ENCODE data around the gene ATP5F1E.

The ATP5F1E gene

GRCh38 chr20:59005523-59006166 is 26.5 kb downstream of the ATP5F1E start:
- DNase-seq (ENCODE audit: low read depth) = no peak

- DNase-seq (ENCODE audit: low read depth) = no peak
Observed at GRCh38 chr20:59004763-59005522, 27.2 kb downstream of the ATP5F1E start.

- no peak for DNase-seq (ENCODE audit: low read depth)
Observed at GRCh38 chr20:59004493-59004762, 27.7 kb downstream of the ATP5F1E start.

DNA sequence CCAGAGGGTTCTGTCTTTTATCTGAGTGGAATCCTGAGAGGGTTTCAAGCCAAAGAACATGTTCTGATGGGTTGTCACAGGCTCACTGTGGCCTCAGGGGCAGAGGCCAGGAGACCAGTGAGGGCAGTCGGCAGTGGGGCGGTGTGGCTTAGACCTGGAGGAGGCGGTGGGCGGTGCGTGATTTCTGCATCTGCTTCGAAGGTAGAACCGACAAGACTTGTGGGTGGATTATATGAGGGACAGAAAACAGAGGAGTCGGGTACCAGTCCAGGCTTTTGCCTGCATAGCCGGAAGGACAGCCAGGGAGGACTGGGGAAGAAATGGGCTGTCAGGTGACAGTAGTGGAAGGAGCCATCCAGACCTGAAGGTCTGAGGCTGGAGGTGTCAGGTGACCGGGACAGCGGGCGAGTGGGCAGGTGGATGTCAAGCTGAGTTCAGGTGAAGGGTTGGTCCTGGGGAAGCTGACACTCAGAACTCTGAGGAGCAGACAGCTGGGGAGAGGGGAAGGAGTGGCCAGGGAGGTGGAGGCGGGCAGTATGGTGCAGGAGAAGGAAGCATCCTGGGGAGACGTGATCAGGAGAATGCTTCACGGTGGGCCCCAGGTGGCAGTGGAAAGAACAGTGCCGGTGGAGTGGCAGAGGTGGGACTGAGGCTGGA is 28.2 kb downstream of the ATP5F1E start:
- no peak for DNase-seq (ENCODE audit: low read depth)

- no peak for DNase-seq (ENCODE audit: low read depth)
Observed at GRCh38 chr20:59002874-59003399, 29.2 kb downstream of the ATP5F1E start.

DNA sequence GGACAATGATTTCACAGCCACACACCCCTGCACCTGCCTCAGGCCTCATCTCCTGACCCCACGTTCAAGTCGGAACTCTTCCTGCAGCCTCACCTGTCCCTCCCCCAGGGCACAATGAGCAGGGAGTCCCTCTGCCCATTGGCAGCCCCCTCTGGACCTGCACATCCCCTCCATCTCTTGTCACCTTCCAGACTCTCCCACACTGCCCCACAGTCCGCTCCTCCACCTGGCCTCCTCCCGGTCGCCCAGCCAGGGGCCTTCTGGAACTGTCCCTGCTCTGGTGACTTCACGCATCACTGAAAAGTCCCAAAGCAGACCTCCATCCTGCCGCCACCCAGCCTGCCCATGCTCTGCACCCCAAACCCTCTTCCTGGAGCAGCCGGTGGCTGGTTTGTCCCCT is 29.7 kb downstream of the ATP5F1E start:
- no peak for DNase-seq (ENCODE audit: low read depth)

DNA sequence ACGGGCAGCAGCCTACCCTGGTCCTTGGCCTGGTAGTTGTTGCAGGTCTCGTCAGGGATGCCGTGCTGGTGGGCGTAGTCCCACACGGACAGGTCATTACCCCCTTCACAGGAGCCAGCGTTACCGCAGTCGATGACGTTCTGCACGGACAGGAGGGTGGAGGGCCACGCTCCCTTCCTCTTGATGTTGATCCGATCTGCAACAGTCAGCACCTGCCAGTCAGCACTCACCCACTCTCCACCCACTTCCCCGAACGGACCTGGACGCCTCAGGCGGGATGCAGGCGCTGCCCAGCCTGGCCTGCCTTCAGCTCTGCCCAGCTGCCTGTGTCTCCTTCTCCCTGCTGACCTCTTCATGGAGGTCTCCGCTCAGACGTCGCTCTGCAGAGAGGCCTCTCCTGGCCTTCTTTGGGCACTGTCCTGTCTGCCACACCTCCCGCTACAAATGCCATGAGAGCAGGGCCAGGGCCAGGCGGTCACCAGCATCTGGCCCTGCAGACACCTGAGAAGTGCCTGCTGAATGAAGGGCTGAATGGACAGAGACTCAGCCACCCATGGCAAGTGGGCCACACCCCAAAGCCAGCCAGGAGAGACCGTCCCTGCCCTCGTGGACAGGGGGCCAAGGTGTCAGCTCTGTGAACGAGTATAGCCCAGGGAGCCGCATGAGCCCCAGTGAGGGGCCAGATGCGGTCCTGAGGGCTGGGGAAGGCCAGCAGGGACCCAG is 30.5 kb downstream of the ATP5F1E start:
- no peak for DNase-seq (ENCODE audit: low read depth)

DNA sequence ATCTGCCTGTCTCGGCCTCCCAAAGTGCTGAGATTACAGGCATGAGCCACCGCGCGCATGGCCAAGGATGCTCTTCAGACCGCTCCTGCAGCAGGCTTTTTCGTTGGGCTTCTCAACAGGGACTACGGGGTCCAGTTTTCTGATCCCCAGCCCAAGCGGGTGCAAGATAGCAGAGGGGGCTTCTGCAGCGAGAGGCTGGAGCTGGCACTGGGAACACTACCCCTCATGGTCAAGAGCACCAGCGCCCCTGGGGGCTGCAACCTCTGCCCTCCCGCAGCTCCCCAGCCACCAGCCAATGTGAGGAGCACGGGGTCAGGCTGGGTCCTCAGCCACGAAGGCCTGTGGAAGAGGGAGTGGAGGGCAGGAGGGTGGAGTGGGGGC is 31.1 kb downstream of the ATP5F1E start:
- no peak for DNase-seq (ENCODE audit: low read depth)

- DNase-seq (ENCODE audit: low read depth) = no peak
Observed at GRCh38 chr20:59000326-59000725, 31.8 kb downstream of the ATP5F1E start.

DNA sequence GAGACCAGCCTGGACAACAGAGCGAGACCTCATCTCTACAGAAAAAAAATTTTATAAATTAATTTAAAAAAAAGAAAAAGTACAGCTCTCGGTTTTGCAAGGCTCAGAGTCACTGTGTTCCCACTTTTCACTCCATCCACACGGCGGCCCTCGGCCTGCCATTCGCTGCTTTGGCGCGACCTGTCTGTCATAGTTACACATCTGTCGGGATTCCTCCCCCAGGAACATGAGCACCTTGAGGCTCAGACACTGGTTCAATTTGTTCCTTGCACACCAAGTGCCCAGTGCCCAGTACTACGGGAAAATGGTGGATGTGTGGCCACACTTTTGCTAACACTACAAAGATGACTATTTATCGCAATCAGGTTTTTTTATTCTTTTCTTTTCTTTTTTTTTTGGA is 33.5 kb downstream of the ATP5F1E start:
- DNase-seq (ENCODE audit: low read depth) = no peak

GRCh38 chr20:58997141-58997770 is 34.9 kb downstream of the ATP5F1E start:
- DNase-seq (ENCODE audit: low read depth) = no peak

GRCh38 chr20:58996226-58996611 is 35.9 kb downstream of the ATP5F1E start:
- no peak for DNase-seq (ENCODE audit: low read depth)

- no peak for DNase-seq (ENCODE audit: low read depth)
Observed at GRCh38 chr20:58995461-58996225, 36.5 kb downstream of the ATP5F1E start.

GRCh38 chr20:58994390-58995159 is 37.6 kb downstream of the ATP5F1E start:
- no peak for DNase-seq (ENCODE audit: low read depth)

- no peak for DNase-seq (ENCODE audit: low read depth)
Observed at GRCh38 chr20:58993332-58994248, 38.5 kb downstream of the ATP5F1E start.

DNA sequence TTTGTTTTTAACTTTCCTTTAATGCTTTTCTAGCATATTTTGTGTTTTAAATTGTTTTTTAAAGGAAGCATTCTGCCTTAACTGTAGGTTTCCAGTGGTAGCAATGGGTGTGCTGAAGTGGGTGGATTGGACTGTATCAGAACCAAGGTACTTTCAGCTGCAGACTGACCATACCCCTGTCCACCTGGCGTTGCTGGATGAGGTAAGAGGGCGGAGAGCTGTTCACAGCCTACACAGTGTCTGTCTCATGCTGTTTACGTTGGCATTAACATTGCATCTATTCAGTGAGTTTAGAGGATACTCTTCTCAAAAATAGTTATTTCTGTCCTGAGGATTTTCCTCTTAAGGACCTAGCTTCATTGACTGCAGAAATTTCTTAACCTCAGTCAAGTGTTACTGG is 39.2 kb downstream of the ATP5F1E start:
- no peak for DNase-seq (ENCODE audit: low read depth)

DNA sequence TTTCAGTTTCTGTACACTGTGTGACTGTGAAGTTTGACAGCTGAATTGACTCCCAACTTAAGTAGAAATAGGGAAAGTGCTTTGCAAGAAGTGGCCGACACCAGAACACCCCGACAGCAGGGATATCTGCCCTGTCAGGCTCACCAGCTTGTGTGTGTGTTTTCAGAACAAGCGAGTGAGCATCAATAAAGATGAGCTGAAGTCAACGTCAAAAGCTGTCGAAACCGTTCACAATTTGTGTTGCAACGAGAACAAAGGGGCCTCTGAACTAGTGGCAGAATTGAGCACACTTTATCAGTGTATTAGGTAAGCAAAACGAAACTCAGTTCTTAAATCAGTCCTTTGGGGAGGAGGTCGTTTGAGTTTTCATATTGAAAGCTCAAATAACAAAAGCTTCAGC is 40.4 kb downstream of the ATP5F1E start:
- DNase-seq (ENCODE audit: low read depth) = no peak

DNA sequence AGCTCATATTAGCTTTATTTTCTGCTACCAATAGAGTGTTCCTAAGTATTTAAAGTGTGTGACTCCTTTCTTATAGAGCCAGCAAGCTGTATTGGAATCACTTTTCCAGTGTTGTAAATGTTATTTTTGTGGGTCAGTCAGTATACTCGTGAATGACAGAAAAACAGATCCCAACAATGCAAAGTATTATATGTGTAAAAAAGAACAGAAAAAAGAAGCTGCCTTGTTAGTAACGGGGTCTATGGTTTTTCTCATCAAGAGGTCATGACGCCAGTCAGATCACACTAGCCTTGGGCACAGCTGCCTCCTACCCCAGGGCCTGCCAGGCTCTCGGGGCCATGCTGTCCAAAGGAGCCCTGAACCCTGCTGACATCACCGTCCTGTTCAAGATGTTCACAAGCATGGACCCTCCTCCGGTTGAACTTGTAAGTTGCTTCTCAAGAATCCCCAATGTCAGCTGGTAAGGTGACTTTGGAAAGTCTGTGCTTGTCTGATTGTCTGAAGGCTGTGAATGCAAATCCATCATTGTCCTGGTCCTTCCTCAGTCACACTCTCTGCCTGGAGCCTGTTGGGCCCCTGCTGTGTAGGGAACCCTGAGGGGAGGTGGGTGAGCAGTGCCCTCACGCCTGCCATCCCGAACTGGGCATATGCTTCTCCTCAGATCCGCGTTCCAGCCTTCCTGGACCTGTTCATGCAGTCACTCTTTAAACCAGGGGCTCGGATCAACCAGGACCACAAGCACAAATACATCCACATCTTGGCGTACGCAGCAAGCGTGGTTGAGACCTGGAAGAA is 41.3 kb downstream of the ATP5F1E start:
- DNase-seq (ENCODE audit: low read depth) = no peak

DNA sequence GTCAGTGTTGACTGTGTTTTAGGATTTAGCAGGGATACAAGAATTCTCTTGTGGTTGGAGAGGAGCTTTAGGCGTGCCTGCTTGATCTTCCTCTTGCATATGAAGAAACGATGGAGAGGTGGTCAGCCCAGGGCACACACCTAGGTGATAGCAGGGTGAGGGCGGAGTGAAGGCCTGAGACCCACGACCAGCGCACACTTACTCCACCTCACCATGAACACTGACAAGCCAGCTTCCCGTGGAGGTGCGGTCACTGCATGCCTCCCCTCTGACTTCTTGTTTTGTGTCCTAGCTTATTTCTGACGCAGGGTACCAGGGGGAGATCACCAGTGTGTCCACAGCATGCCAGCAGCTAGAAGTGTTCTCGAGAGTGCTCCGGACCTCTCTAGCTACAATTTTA is 42.9 kb downstream of the ATP5F1E start:
- no peak for DNase-seq (ENCODE audit: low read depth)

All from HS-5 (cell line).